ENCODE measurements around the gene EEIG1. TPM values are rescaled to one million over a fixed set of nuclear protein-coding genes. Genes with fewer than 3 reads are reported as not detected.
A peak's percentile ranks its signal among the peaks of the same experiment; 100 is the strongest.

The EEIG1 gene
- total RNA-seq, 1 donor from 2014 or later: 71.1 TPM

GRCh38 chr9:127954831-127955293 is 25.9 kb downstream of the EEIG1 start:
- DNase-seq (ENCODE audit: low read depth, low spot score): no peak
- peak overlapping the region; percentile 19 for H3K27ac Mint-ChIP-seq (ENCODE audit: unreplicated experiment)
- H3K4me3 Mint-ChIP-seq: no peak overlapping the region
- peaks cover 58% of the 10 kb centered on the region for H3K4me1 Mint-ChIP-seq
- H3K9me3 Mint-ChIP-seq: no peaks in the 10 kb centered on the region
- H3K36me3 Mint-ChIP-seq (ENCODE audit: low read depth): no peaks in the 10 kb centered on the region
- H3K27me3 Mint-ChIP-seq (ENCODE audit: low read depth): no peaks in the 10 kb centered on the region
- TF ChIP-seq CTCF (conservative IDR thresholded peaks at IDR 0.05): no peak

- no peak for DNase-seq (ENCODE audit: low read depth, low spot score)
- no peaks in the 10 kb centered on the region for H3K36me3 Mint-ChIP-seq (ENCODE audit: low read depth)
- no peaks in the 10 kb centered on the region for H3K9me3 Mint-ChIP-seq
- no peak overlapping the region for H3K27ac Mint-ChIP-seq (ENCODE audit: unreplicated experiment)
- H3K4me3 Mint-ChIP-seq: peak overlapping the region; percentile 41
- H3K4me1 Mint-ChIP-seq: peaks cover 53% of the 10 kb centered on the region
- H3K27me3 Mint-ChIP-seq (ENCODE audit: low read depth): no peaks in the 10 kb centered on the region
- TF ChIP-seq CTCF (conservative IDR thresholded peaks at IDR 0.05): no peak
Measured at GRCh38 chr9:127953768-127954505, 26.9 kb downstream of the EEIG1 start.

GRCh38 chr9:127953154-127953553 is 27.6 kb downstream of the EEIG1 start:
- DNase-seq (ENCODE audit: low read depth, low spot score): no peak
- Mint-ChIP-seq H3K27ac (ENCODE audit: unreplicated experiment) (no peak overlapping the region), H3K4me1 (peaks cover 55% of the 10 kb centered on the region)

GRCh38 chr9:127950513-127951289 is 30.1 kb downstream of the EEIG1 start:
- peak overlapping the region; percentile 99 for H3K27ac Mint-ChIP-seq (ENCODE audit: unreplicated experiment)
- peaks cover 61% of the 10 kb centered on the region for H3K4me1 Mint-ChIP-seq
- H3K36me3 Mint-ChIP-seq (ENCODE audit: low read depth): no peaks in the 10 kb centered on the region
- H3K27me3 Mint-ChIP-seq (ENCODE audit: low read depth): no peaks in the 10 kb centered on the region
- H3K4me3 Mint-ChIP-seq: peak overlapping the region; percentile 80
- DNase-seq (ENCODE audit: low read depth, low spot score): peak; percentile 72
- TF ChIP-seq CTCF (conservative IDR thresholded peaks at IDR 0.05): no peak
- H3K9me3 Mint-ChIP-seq: no peaks in the 10 kb centered on the region

More at GRCh38 chr9:127953154-127953553, 27.6 kb downstream of the EEIG1 start:
- H3K36me3 Mint-ChIP-seq (ENCODE audit: low read depth): no peaks in the 10 kb centered on the region
- no peak for TF ChIP-seq CTCF (conservative IDR thresholded peaks at IDR 0.05)
- H3K9me3 Mint-ChIP-seq: no peaks in the 10 kb centered on the region
- no peaks in the 10 kb centered on the region for H3K27me3 Mint-ChIP-seq (ENCODE audit: low read depth)
- H3K4me3 Mint-ChIP-seq: no peak overlapping the region

- H3K4me1 Mint-ChIP-seq: peaks cover 54% of the 10 kb centered on the region
- H3K4me3 Mint-ChIP-seq: peak overlapping the region; percentile 80
- H3K36me3 Mint-ChIP-seq (ENCODE audit: low read depth): no peaks in the 10 kb centered on the region
- DNase-seq (ENCODE audit: low read depth, low spot score): no peak
- H3K9me3 Mint-ChIP-seq: no peaks in the 10 kb centered on the region
- TF ChIP-seq CTCF (conservative IDR thresholded peaks at IDR 0.05): no peak
- H3K27me3 Mint-ChIP-seq (ENCODE audit: low read depth): no peaks in the 10 kb centered on the region
- H3K27ac Mint-ChIP-seq (ENCODE audit: unreplicated experiment): peak overlapping the region; percentile 99
Measured at GRCh38 chr9:127949827-127950512, 30.8 kb downstream of the EEIG1 start.

All from neural crest cell (in vitro differentiated cells).